ENCODE measurements around the gene BCL11A. TPM values are rescaled to one million over a fixed set of nuclear protein-coding genes. Genes with fewer than 3 reads are reported as not detected.
A peak's percentile ranks its signal among the peaks of the same experiment; 100 is the strongest.

The BCL11A gene
- total RNA-seq, 1 donor from 2014 or later, result 27.1 TPM

GRCh38 chr2:60536746-60537145 lies 16.7 kb downstream of the BCL11A start:
- no peak overlapping the region for H3K4me3 ChIP-seq
- peaks cover 89% of the 10 kb centered on the region for H3K4me1 ChIP-seq
- intact Hi-C loops (cut with micrococcal nuclease), result no loop called here
- no peak for TF ChIP-seq CTCF (IDR thresholded peaks at IDR 0.05; ENCODE audit: borderline replicate concordance)
- peak overlapping the region; percentile 79 for H3K27ac ChIP-seq (replicated peaks)
- H3K36me3 ChIP-seq, result no peaks in the 10 kb centered on the region
- peaks cover 66% of the 10 kb centered on the region for H3K27me3 ChIP-seq (ENCODE audit: low read depth)
- H3K9me3 ChIP-seq (replicated peaks), result no peaks in the 10 kb centered on the region
- DNase-seq, result no peak

- no peak for TF ChIP-seq CTCF (IDR thresholded peaks at IDR 0.05; ENCODE audit: borderline replicate concordance)
- intact Hi-C loops (cut with micrococcal nuclease), result no loop called here
- H3K4me3 ChIP-seq, result no peak overlapping the region
- H3K27me3 ChIP-seq (ENCODE audit: low read depth), result peaks cover 75% of the 10 kb centered on the region
- DNase-seq, result no peak
- H3K36me3 ChIP-seq, result no peaks in the 10 kb centered on the region
- no peaks in the 10 kb centered on the region for H3K9me3 ChIP-seq (replicated peaks)
- H3K27ac ChIP-seq (replicated peaks), result peak overlapping the region; percentile 79
- peaks cover 84% of the 10 kb centered on the region for H3K4me1 ChIP-seq
These were observed 17.7 kb downstream of the BCL11A start for GRCh38 chr2:60535685-60536312.

GRCh38 chr2:60534892-60535684 lies 18.4 kb downstream of the BCL11A start:
- no peak overlapping the region for H3K4me3 ChIP-seq
- no peak for DNase-seq
- H3K27ac ChIP-seq (replicated peaks), result peak overlapping the region; percentile 79
- peaks cover 83% of the 10 kb centered on the region for H3K4me1 ChIP-seq
- TF ChIP-seq CTCF (IDR thresholded peaks at IDR 0.05; ENCODE audit: borderline replicate concordance), result no peak
- intact Hi-C loops (cut with micrococcal nuclease), result no loop called here
- H3K27me3 ChIP-seq (ENCODE audit: low read depth), result peaks cover 76% of the 10 kb centered on the region
- no peaks in the 10 kb centered on the region for H3K36me3 ChIP-seq
- no peaks in the 10 kb centered on the region for H3K9me3 ChIP-seq (replicated peaks)

GRCh38 chr2:60534052-60534685 lies 19.3 kb downstream of the BCL11A start:
- peak overlapping the region; percentile 29 for H3K4me3 ChIP-seq
- TF ChIP-seq CTCF (IDR thresholded peaks at IDR 0.05; ENCODE audit: borderline replicate concordance), result no peak
- no peak for DNase-seq
- H3K36me3 ChIP-seq, result no peaks in the 10 kb centered on the region
- intact Hi-C loops (cut with micrococcal nuclease), result no loop called here
- no peaks in the 10 kb centered on the region for H3K9me3 ChIP-seq (replicated peaks)
- peaks cover 76% of the 10 kb centered on the region for H3K27me3 ChIP-seq (ENCODE audit: low read depth)
- peak overlapping the region; percentile 79 for H3K27ac ChIP-seq (replicated peaks)
- H3K4me1 ChIP-seq, result peaks cover 83% of the 10 kb centered on the region

- peak overlapping the region; percentile 29 for H3K4me3 ChIP-seq
- peaks cover 79% of the 10 kb centered on the region for H3K27me3 ChIP-seq (ENCODE audit: low read depth)
- peaks cover 86% of the 10 kb centered on the region for H3K4me1 ChIP-seq
- peak overlapping the region; percentile 79 for H3K27ac ChIP-seq (replicated peaks)
- no peak for TF ChIP-seq CTCF (IDR thresholded peaks at IDR 0.05; ENCODE audit: borderline replicate concordance)
- intact Hi-C loops (cut with micrococcal nuclease), result no loop called here
- H3K9me3 ChIP-seq (replicated peaks), result no peaks in the 10 kb centered on the region
- DNase-seq, result no peak
- H3K36me3 ChIP-seq, result no peaks in the 10 kb centered on the region
These were observed 20.1 kb downstream of the BCL11A start for GRCh38 chr2:60533101-60534051.

Data from left ventricle myocardium inferior (tissue), 1 donor.